NCI-H2196 (cell line): Measurements from ENCODE around the gene SLC8A3.

Experiments used
- DNase-seq: peaks from one replicate; lab custom pipeline; 2025; ENCODE audit not compliant: unreplicated experiment; lab: John Stamatoyannopoulos, UW

The SLC8A3 gene

DNA sequence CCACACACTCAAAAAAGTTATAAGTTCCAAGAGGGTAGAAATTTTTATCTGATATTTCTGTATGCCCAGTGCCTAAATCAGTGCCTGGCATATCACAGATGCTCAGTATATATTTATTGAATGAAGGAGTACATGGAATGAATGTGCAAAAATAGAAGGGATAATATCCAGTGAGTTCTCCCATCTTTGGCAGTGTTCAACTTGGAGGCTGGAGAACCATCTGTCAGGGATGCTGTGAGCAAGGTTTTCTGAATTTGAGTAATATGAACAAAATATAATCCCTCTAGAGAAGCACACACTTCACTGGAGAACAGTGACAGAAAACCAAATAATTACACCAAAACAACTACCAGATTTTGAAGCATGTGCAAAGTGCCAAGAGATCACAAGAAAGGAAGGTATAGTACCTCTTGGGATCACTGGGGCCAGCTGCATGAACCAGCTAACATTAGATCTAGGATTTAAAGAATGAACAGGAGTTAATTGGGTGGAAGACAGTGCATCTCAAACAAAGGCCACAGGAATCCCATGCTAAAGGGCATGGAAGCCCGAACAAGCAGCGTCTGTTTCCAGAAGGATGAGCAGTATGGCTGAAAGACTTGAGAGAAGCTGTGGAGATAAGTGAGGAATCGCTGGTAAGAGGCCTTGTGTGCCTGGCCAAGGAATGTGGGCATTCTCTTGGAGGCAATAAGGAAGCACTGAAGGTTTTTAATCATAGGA, 11.5 kb downstream of the SLC8A3 start:
- no peak for DNase-seq

DNA sequence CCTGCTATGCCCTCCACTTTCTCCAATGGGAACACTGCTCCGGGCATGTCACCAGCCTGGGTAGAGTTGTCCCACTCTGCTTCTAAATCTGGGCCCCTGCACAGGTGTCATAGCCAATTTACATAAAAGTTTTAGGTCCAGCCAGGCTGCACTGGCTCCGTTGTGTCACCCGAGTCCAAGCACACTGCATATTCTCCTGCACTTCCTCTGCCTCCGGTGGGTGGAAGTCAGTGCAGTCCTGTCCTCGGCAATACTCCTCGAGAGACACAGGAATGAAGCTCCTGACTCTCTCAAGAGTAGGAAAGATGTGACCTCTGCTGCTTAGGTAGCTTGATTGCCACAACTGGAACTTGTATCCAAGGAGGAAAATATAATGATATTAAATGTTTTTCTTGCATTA, 15.2 kb downstream of the SLC8A3 start:
- no peak for DNase-seq

DNA sequence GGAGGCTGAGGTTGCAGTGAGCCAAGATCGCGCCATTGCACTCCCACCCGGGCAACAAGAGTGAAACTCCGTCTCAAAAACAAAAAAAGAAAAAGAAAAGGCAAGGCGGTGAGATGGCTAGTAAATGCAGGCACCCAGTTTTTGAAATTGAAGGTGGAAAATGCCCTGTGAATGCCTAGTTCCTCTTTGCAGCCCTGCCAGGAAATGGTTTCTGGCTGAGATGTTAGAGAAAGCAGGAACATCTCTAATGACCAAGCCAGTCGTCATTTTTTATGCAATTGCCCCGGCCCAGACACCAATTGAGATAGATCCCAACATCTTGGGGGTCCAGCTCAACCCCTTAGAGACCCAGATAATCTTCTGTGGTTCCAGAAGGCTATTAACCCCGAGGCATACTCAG, 17.0 kb downstream of the SLC8A3 start:
- DNase-seq: no peak

DNA sequence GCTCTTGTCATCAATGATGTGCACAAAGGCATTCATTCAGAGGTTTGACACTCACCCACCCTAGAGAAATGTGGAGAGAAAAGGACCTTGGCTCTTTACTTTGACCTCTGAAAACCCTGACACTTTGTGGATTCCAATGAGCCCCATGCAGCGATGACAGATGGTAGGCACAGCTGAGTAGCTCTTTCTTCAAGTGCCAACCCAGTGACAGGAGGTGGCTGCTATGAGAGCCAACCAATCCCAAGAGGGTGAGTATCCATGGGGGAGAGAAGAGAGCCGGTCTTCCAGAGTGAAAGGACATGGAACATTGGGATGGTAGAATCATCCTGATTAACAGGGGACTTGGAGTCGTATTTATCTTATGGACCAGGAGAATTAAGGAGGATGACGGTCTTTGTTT, 17.8 kb downstream of the SLC8A3 start:
- DNase-seq: no peak

DNA sequence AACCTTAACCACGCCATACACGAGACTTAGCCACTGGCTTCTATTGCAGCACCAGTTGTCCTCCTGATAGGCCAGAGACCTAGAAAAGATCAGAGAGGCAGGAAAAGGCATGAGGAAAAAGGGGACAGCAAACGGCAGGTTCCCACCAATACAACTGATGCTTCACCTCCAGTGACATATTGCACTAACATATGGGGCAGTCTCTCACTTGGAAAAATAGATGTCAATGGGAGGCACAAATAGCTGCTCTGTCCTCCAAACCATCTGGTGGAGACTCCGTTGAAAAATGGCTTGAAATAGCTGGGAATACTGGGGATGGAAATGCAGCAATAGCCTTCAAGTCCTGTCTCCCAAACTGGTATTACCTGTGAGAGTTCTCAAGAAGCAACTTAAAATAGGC, 20.3 kb downstream of the SLC8A3 start:
- DNase-seq: no peak

DNA sequence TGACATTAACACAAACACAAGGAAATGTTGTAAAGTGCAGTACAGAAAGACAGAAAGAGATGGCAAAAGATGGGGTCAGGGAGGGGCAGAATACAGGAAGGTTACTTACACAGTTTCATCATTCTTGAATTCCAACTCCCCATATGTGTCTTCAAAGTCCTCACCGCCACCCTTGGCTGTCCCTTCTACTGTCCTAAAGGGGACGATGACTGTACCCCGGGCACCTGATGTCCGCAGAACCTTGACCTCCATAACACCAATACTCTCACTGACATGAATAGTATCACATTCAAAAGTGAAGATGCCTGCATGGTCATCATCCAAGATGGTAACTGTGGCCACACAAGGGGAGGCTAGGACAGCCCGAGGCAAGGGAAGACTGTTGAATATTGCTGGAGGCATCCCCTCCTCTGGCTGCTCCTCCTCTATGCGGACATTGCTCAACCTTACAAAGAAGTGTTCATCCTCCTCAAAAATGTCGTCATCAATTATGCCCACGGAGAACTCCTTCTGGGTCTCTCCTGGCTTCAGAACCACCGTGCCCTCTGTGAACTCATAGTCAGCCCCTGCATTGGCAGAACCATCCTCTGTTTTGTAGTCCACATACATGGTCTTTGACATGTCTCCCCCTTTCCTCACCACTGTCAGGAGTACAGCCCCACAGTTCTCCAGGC, 22.1 kb downstream of the SLC8A3 start:
- DNase-seq: no peak

DNA sequence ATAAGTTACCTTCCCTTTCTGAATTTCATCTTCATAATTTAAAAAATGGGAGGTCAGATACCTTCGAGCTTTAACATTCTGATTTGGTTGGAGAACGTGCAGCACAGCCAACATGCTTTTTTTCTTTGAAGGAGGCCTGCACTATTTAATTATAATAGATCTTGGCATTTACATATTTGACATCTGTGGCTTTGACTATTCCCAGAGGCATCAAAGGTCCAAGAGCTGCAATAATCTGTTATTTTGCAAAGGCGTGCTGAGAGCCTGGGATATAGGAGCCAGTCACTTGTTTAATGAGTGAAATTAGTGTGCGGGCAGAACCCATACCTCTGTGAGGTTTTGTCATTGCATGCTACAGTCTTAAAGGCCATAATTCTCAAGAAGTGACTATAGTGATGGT, 26.4 kb downstream of the SLC8A3 start:
- DNase-seq: no peak

DNA sequence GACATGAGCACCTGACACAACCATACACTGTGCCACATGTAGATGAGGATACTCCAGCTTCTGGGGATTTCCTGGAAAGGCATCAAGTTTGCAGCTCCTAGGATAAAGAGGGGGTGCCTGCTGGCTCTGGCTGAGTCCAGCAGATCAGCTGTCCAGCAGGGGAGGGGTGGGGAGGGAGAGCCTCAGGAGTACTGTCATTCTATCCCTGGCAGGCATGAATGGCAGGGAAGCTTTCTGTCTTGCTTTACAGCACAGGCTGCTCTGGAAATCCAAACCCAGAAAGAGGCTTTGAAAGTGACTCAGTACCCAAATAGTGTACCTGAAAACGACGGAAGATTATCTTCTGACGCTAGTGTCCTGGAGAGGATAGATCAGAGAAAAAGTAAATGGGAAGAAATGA, 32.2 kb downstream of the SLC8A3 start:
- no peak for DNase-seq

DNA sequence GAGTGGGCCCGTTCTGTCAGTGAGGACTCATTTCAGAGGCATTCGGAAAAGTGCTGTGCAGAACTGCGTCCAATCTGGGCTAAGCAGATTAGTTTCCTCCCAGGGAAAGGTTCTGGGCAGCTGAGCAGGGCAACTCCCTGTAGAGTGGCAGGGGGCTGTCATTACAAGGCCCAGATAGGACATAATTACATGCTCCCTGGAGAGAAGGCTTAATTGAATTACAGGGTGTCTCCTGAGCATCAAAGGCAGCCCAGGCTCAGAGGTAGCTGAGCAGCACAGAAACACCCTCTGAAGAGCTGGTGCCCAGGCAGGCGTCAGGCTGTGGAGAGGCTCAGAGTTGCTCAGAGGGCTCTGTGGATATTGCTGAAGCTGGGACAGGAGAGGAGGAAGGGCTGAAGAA, 36.0 kb downstream of the SLC8A3 start:
- DNase-seq: no peak

DNA sequence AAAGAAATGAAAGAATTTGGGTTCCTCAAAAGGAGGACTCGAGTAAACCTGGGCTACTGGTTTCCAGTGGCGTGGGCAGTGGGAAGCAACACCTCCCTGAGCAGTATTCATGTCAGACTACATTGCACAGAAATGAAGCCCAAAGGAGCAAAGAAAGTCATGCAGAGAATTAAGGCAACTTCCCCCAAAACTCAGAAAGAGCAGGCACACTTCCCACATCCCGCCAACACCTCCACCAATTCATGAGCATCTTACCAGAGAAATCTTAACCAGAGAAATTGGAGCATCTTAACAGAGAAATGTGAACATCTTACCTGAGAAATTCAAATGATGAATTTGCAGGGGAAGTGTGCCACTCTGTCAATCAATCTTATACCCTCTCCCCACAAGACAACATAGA, 36.7 kb downstream of the SLC8A3 start:
- no peak for DNase-seq

DNA sequence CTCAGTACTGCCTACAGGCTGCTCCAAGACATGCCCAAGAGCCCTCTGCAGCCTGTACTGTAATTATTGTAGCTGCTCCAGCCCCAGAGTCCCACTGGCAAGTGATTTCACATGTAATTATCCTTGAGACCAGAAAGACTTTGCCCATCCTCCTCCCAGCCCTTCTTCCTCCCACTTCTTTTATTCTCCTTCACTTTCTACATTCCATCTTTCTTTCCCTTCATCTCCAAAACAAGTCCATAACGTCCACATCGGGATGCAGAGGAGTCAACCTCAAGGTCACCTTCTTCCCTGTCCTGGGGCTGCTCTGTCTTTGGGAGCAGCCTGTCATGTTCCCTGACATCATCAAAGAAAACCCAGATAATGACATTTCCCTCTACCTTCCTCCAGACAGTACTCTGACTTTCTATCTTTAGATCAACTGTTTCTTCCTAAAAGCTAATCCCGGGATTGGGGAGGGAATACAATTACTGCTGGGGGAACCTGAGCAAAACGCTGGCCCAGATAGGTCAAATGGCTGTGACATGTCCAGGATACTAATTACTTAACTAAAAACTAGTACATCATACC, 39.1 kb downstream of the SLC8A3 start:
- DNase-seq: no peak

DNA sequence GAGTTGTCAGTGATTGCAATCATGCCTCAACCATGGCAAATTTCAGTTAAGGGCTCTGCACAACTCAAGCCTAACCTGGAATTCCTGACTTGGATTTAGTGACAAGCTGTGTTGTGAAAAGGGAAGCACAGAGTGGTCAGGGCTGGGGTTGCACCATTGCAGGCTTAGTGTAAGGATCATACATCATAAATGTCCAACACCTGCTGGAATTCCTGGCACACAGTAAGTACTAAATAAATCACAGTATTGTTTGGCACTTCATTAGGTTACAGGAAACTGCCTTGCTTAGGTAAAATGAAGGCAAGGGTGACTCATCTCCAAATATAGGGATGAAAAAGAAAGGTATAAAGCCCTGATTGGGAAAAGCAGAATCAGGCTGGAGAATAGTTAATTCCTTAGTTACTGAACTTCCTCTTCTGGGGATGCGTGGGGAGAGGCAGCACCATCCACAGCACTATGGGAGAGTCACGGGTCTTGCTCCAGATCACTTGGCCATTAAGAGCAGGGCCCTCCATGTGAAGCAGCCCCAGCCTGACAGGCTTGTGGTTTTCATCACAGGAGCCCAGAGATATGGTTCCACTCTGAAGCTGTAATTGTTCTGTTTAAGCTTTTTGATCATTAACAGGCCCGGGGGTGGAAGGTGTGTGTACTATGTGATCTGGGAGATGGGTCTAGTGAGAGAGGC, 39.7 kb downstream of the SLC8A3 start:
- DNase-seq: no peak

DNA sequence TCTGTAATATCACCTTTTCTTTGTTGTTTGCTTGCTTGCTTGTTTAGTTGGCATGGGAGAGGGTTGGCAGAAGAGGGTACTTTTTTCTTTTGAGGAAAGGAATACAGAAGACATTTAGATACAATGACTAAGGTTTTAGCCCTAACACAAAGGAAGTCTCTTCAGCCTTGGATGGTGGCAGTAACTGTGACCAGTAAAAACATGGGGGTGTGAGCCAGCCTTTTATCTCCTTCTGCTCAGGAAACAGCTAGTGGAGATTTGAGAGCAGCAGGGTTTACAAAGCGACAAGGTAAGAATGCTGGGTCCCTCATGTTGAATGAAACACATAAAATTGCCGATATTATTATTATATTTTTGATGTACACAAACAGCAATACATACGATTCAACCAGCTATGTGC, 40.4 kb downstream of the SLC8A3 start:
- DNase-seq: no peak

DNA sequence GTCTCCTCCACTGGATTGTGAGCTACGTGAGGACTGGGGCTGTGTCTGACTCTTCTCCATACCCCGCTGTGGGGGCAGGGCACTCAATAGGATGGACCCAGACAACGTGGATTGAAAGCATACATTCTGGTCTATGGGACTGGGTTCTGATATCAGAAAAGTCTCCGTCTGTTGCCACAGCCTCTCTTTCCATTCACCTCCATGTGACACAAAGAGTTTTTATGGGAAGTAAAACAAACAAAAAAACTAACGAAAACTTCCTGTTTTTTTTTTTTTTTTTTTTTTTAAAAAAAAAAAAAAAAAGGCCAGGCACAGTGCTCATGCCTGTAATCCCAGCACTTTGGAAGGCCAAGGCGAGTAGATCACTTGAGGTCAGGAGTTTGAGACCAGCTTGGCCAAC, 44.7 kb downstream of the SLC8A3 start:
- DNase-seq: no peak

DNA sequence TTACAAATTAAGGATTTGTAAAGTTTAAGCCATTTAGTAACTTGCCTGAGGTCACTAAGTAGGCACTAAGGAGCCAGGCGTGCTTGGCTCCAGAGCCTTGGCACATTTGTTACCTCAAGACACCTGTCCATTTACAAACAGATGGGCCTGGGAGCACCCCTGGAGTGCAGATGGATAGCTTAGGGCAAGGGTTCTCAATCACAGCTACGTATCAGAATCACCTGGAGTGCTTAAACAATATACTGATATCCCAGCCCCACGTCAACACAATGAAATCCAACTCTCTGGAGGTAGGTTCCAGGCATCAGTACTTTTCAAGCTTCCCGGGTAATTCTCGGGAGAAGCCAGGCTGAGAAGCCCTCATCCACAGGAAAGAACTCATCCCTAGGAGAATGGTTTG, 45.4 kb downstream of the SLC8A3 start:
- no peak for DNase-seq

DNA sequence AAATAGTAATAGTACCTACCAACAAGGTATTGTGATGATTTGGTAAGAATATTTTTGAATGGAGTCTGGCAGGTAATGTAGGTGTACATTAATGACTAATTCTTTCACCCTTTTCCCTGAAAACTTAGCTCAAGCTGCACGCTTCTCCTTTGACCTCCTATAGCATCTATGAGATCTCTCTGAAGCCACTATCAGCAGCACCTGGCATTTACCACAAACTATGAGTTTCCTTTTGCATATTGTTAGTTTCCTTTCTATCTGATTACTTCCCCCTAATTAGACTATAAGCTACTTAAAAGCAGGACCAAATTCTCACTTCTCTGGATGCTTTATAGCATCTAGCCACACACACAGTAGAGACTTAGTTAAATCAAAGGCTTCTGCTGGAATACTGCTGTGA, 48.1 kb downstream of the SLC8A3 start:
- no peak for DNase-seq

DNA sequence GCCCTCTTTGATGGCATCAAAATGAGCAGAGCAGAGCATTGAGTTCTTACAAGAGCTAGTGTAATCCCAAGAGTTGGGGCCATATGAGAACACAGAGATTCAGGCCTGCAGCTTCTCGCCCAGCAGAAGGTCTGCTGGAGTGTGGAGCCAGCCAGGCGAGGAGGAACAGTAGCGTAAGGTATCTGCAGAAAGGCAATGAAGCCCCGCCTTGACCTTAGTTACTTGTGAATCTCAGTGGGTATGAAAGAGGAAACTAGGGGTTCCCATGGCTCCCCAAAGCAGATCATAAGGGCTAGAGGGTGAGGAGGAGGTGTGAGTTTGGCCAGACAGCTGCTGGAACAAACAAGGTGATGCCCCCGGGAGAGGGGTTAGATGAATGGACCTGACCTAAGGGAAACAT, 49.4 kb downstream of the SLC8A3 start:
- DNase-seq: no peak

DNA sequence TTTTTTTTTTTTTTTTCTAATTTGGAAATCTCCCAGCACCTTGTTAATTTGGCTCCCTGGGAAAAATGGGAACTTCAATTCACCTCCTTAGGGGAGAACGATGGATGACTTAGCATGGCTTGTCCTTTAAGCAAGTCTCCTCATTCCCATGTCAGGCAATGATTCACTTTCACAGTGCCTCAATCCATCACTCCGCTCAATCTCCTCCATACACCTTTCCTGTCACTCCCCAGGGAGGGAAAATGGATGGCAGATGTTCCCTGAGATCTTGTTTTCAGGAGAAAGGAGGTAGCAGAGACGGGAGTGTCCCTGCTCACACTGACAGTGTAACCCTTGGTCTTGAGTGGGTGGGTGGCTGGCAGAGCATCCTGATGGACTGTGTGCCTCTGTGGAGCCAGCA, 51.0 kb downstream of the SLC8A3 start:
- no peak for DNase-seq

DNA sequence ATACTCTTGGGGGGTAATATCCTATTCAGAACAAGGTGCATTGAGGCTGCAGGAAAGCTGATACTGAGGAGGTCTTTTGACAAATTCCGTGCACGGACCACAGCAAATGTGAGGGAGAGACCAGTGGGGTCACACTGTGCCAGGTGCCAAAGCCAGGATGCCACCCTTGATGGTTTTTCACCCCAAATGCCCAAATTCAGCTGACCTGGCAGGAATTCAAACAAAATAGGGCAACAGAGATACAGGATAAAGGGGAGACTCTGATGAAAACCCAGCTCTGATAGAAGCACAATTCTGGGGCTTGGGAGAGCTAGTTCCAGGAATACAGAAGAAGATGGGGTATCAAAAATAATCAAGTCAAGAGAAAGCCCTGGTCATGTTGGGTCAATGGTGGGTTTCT, 55.3 kb downstream of the SLC8A3 start:
- DNase-seq: no peak

DNA sequence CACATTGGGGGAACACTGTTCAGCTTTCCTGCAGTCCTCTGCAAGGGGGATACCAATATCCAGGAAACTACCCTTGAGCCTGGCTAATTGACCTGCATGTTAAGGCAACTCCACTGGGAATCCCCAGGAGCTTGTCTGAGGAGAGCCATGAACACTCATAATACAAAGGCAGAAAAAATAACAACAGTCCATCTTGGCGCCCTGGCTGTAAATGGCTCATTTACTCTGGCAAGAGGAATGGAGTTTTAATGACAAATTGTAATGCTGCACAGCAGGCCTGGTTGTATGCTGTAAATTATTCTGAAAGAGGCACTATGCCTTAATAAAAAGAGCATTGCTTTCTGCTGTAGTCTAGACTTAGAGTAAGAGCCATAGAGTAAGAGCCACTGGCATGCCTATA, 58.3 kb downstream of the SLC8A3 start:
- no peak for DNase-seq

DNA sequence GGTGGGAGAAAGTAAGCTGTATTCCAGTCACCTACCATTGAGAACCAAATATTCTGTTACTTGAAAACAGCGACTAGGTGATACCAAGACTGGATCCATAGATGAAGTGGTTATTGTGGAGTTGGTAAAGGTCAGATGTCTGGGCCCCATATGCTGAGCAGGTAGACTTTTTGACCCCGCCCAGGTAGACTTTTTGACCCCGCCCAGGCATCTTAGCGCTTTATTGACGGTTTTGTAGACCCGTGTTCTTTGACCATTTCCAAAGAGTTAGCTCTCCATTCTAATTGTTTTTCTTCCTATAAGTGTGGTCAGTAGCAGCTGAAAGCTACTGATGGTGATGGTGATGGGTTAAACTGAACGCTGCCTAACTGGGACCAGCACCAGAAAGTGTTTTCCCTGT, 61.6 kb downstream of the SLC8A3 start:
- DNase-seq: no peak

DNA sequence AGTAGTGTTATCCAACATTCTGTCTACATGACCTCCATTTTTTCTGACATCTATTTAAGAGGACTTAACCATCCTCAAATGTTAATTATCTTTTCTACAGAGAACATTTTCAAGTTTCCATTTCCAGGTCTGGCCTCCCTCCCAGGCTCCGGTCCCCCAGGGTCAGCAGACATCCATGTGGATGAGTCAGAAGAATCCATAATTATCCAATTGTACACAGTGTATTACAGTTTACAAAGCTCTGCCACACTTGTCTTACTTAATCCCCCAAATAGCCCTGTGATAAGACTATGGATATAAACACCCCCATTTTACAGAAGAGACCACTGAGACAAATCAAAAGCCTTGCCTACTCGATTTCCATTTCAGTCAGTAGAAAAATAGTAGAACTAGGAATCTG, 65.0 kb downstream of the SLC8A3 start:
- DNase-seq: no peak
